GM10266 (cell line): ENCODE measurements around the gene REM2.

Experiments used
- DNase-seq: peaks from one replicate; pipeline ENCODE4 v3.0.0; 2012; ENCODE audit errors: extremely low spot score
- TF ChIP-seq, protein P1 (sequence below): IDR thresholded peaks from 2 replicates; pipeline ENCODE4 v1.5.1; 2012; ENCODE audit warnings: mild to moderate bottlenecking, low read depth; ENCODE audit not compliant: control insufficient read depth, insufficient read depth; ENCODE audit errors: missing control alignments

Gene REM2, protein sequence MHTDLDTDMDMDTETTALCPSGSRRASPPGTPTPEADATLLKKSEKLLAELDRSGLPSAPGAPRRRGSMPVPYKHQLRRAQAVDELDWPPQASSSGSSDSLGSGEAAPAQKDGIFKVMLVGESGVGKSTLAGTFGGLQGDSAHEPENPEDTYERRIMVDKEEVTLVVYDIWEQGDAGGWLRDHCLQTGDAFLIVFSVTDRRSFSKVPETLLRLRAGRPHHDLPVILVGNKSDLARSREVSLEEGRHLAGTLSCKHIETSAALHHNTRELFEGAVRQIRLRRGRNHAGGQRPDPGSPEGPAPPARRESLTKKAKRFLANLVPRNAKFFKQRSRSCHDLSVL

DNA sequence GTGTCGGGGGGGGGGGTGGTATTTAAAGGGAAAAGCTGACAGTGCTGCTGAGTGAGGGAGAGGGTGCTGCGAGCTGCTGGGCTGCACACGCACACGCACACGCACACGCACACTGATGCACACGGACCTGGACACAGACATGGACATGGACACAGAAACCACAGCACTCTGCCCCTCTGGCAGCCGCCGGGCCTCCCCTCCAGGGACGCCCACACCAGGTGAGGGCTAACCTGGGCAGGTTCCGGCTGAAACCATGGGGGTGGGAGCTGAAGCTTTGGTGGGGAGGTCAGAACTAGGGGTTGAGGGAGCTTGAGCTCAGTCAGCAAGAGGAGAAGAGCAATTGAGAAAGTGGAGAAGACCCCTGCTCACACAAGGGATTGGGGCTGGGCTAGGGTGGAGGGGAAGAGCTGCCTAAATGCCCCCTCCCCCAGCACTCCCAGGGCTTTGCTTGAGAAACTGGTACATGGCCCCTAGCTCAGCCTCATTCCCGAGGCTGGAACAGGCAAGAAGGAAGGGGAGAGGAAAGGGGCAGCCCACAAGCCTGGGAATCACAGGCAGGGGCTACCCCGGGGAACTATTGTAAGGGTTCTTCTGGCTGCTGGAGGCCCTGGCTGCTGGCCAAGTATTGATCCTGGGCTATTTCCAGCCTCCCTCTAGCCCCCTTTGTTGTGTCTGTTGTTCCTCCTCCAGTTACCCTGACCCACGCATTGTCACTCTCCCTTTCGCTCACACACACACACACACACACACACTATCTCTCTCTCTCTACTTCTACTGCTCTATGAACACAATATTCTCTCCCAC lies at the start of gene REM2:
Gene REM2 (plus strand): TSS at position 50 of the 804 bp plus-strand sequence. CDS start 66 bp downstream, at position 116.
- TF ChIP-seq, protein P1, sequence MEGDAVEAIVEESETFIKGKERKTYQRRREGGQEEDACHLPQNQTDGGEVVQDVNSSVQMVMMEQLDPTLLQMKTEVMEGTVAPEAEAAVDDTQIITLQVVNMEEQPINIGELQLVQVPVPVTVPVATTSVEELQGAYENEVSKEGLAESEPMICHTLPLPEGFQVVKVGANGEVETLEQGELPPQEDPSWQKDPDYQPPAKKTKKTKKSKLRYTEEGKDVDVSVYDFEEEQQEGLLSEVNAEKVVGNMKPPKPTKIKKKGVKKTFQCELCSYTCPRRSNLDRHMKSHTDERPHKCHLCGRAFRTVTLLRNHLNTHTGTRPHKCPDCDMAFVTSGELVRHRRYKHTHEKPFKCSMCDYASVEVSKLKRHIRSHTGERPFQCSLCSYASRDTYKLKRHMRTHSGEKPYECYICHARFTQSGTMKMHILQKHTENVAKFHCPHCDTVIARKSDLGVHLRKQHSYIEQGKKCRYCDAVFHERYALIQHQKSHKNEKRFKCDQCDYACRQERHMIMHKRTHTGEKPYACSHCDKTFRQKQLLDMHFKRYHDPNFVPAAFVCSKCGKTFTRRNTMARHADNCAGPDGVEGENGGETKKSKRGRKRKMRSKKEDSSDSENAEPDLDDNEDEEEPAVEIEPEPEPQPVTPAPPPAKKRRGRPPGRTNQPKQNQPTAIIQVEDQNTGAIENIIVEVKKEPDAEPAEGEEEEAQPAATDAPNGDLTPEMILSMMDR = no peak
- DNase-seq = peak; percentile 21

DNA sequence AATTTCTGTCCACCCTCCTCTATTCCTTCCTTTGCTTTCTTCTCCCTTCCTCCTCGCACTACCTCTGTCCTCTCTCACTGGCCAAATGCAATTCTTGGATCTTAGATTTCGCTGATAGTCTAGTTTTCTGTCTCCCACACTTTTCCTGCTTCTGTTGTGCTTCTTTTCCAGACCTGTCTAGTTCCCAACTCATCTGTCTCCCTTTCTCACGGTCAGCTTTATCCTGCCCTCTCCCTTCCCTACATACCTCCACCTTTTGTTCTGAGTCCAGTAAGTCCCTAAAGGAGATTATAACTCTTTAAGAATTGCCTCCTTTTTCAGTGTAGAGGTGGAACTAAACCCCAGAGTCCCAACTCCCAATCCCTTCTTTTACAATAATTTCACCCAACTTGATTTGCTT lies 47.5 kb upstream of the REM2 start:
- TF ChIP-seq, protein P1 = no peak
- no peak for DNase-seq

DNA sequence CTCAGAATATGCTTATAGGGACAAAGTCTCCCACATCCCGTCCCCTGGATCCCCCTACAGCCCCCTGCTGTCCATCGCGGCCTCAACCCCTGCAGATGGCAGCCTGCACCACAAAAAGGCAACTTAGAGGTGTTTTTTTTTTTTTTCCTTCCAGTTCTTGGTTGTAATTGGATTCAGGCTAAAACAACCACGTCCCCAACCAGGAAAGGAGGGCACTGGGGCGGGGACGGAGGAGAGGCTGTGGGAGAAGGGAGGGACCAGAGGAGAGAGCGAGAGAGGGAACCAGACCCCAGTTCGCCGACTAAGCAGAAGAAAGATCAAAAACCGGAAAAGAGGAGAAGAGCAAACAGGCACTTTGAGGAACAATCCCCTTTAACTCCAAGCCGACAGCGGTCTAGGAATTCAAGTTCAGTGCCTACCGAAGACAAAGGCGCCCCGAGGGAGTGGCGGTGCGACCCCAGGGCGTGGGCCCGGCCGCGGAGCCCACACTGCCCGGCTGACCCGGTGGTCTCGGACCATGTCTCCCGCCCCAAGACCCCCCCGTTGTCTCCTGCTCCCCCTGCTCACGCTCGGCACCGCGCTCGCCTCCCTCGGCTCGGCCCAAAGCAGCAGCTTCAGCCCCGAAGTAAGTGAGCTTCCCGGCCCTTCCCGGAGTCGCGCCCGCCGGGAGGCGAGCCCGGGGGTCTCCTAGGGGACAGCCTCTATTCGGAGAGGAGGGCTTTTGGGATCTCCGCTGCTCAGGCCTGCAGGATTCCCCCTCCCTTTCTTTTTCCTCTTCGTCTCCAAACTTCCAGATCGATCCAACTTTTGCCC lies 46.5 kb upstream of the REM2 start, which contains the start of gene MMP14:
Gene MMP14 (plus strand): TSS at position 285 of the 813 bp plus-strand sequence. CDS start 233 bp downstream, at position 518.
- DNase-seq = no peak
- TF ChIP-seq, protein P1 = no peak

DNA sequence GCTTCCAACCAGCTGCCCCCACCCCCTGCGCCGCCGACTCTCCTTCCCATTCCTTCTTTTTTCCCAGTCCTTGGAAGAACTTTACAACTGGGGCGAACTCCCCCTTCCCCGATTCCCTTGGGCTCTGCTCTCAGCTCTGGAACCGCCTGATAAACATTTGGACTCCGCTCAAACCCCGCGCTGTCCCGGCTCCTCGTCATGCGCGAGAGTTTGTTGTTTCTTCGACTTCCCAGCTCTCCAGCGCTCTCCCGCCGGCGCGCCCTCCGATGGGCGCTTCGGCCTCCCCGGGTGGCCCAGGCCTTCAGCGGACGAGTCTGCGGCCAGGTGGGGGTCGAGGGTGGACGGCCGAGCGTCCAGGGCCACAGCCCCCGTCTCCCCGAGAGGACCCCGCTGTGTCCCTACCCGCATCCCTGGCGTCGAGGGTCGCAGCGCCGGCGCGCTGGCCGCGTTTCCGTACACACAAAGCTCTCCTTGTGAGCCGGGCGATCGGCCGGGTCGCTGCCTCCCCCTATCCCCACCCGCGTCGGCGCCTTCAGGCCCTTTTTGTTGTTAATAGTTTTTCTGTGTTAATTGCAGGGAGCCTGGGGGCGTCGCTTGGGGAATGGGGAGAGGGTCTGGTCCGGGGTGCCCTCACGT lies 45.8 kb upstream of the REM2 start:
- DNase-seq = no peak
- TF ChIP-seq, protein P1 = no peak

DNA sequence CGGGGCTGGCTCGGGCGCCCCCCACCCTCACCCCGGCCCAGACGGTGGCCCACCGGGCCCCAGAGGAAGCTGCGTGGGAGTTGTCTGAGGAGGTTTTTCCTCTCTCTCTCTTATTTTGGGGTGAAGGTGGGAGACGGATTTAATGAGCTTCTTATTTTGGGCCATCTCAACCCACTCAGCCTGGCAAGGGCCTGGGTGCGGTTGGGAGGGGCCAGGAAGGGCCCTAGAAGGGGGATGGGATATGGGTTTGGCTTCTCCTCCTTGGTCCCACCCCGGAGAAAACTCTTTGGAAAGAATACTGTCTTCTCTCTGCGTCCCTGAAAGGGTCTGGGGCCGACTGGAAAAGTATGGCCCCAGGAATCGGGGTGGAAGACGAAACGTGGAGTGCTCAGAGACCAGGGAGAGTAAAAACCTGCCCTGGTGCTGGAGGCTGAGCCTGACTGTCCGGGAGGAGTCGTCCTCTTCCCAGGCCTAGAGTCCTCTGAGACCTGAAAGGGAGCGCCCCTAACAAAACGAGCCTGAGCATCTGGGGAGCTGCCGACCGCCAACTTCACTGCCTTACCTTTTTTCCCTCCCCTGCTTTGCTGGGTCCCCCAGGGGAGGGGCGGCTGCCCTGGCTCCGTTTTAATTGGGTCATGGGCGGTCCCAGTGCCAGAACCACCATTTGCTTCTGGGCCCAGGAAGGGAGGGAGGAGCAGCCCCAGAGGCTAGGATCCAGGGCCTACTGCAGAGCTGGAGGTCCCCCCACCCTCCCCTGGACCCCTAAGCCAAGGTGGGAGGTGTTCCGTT lies 45.1 kb upstream of the REM2 start:
- TF ChIP-seq, protein P1 = no peak
- no peak for DNase-seq

DNA sequence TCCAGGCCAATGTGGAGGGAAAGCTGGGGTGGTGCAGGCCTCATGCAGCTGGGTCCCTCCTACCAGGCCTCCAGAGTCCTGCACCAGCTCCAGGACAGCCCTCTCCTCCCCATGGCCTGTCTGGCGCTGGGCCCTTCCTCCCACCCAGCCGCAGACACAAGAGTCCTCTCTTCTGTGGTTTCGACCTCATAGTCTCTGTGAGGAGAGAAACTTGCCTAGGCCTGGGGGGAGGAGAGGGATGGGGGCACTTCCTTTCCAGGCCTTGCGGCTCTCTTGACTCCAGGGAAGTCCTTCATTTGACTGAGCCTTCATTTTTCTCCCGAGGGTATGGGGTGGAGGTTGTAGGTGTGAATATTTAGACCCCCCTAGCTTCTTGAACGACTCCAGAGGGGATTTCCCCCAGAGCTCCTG lies 44.4 kb upstream of the REM2 start:
- no peak for DNase-seq
- TF ChIP-seq, protein P1 = no peak
